HL-60 (cell line): ENCODE measurements around the gene ASRGL1.

Experiments
- DNase-seq, 2 experiments: peaks; one replicate each; pipeline ENCODE4 v3.0.0-alpha.2; 2010 to 2020; ENCODE audit warnings: low read depth in 1 of 2, low spot score in 1 of 2
- H3K27ac ChIP-seq: fragments of 250-450 bp; sonication (Bioruptor Pico); replicated peaks from 2 replicates; pipeline ENCODE4 v1.5.1; 2020; ENCODE audit warnings: mild to moderate bottlenecking, moderate library complexity
- H3K27me3 ChIP-seq: fragments of 250-450 bp; sonication (Bioruptor Pico); 2 replicates; pipeline ENCODE4 v1.5.1; 2021; ENCODE audit warnings: mild to moderate bottlenecking, moderate library complexity; ENCODE audit not compliant: insufficient read depth, poor library complexity, severe bottlenecking
- H3K4me3 ChIP-seq: replicated peaks from 2 replicates; pipeline ENCODE4 v1.5.1; 2011; ENCODE audit warnings: mild to moderate bottlenecking, control low read depth, low read length; ENCODE audit not compliant: insufficient read depth
- CTCF ChIP-seq: IDR thresholded peaks from one replicate; pipeline ENCODE4 v1.5.1; 2011; ENCODE audit warnings: low read length, control low read depth, inconsistent platforms; ENCODE audit not compliant: insufficient read depth
- GABPA ChIP-seq: IDR thresholded peaks from 2 replicates; pipeline ENCODE4 v1.6.1; 2012; ENCODE audit warnings: low read depth
- POLR2AphosphoS5 ChIP-seq: IDR thresholded peaks from 2 replicates; pipeline ENCODE4 v1.6.1; 2012; ENCODE audit warnings: low read depth
- REST ChIP-seq: IDR thresholded peaks from 2 replicates; pipeline ENCODE4 v1.6.1; 2012; ENCODE audit warnings: low read depth; ENCODE audit not compliant: insufficient replicate concordance
- SPI1 ChIP-seq: IDR thresholded peaks from 2 replicates; pipeline ENCODE4 v1.6.1; 2012; ENCODE audit warnings: low read depth, mild to moderate bottlenecking, borderline replicate concordance

Gene ASRGL1

GRCh38 chr11:62433904-62434276, 96.6 kb downstream of the ASRGL1 start:
- H3K27ac ChIP-seq, result no peak overlapping the region
- no peak for TF ChIP-seq REST
- no peak for TF ChIP-seq SPI1
- TF ChIP-seq POLR2AphosphoS5, result no peak
- no peak for TF ChIP-seq GABPA
- TF ChIP-seq CTCF, result no peak
- H3K4me3 ChIP-seq, result no peak overlapping the region
- no peaks in the 10 kb centered on the region for H3K27me3 ChIP-seq
- DNase-seq, result no peak

GRCh38 chr11:62435846-62436660, 98.8 kb downstream of the ASRGL1 start:
- TF ChIP-seq REST, result no peak
- no peak for TF ChIP-seq CTCF
- no peak for TF ChIP-seq POLR2AphosphoS5
- no peak; the same call in 1 of the 2 replicates for TF ChIP-seq SPI1
- no peak for TF ChIP-seq GABPA
- DNase-seq, result peak in 1 of 2 experiments; percentile 25
- H3K27me3 ChIP-seq, result no peaks in the 10 kb centered on the region
- H3K27ac ChIP-seq, result no peak overlapping the region
- no peak overlapping the region for H3K4me3 ChIP-seq

- DNase-seq, result no peak
- no peak overlapping the region for H3K27ac ChIP-seq
- no peaks in the 10 kb centered on the region for H3K27me3 ChIP-seq
- TF ChIP-seq CTCF (no peak), SPI1 (no peak)
- no peak overlapping the region for H3K4me3 ChIP-seq
These were observed 100.4 kb downstream of the ASRGL1 start for GRCh38 chr11:62437616-62438015.

GRCh38 chr11:62438641-62439040, 101.4 kb downstream of the ASRGL1 start:
- Histone ChIP-seq H3K4me3 (no peak overlapping the region), H3K27me3 (no peaks in the 10 kb centered on the region), H3K27ac (no peak overlapping the region)
- DNase-seq, result no peak
- TF ChIP-seq CTCF (no peak), SPI1 (no peak), GABPA (no peak)
